HepG2 (cell line): ENCODE results near the gene BTBD6. TPM values are rescaled to one million over a fixed set of nuclear protein-coding genes. Genes with fewer than 3 reads are reported as not detected.

ENCODE experiments used
- AKAP8 ChIP-seq: sonication (generic); formaldehyde crosslinking; IDR thresholded peaks from 2 replicates; pipeline ENCODE4 v1.5.1; 2020; ENCODE audit warnings: mild to moderate bottlenecking, missing genetic modification reagents
- ARNTL ChIP-seq: sonication (generic); formaldehyde crosslinking; IDR thresholded peaks from 2 replicates; pipeline ENCODE4 v1.4.0; 2020; ENCODE audit warnings: mild to moderate bottlenecking, missing genetic modification reagents
- ESRRA ChIP-seq: sonication (generic); formaldehyde crosslinking; IDR thresholded peaks from 2 replicates; pipeline ENCODE4 v1.5.1; 2020; ENCODE audit warnings: mild to moderate bottlenecking, low read depth, missing genetic modification reagents
- HNRNPL ChIP-seq: fragments of 200-400 bp; formaldehyde crosslinking; IDR thresholded peaks from 2 replicates; pipeline ENCODE4 v1.6.1; 2017; ENCODE audit warnings: mild to moderate bottlenecking, low read depth, low read length
- HNRNPLL ChIP-seq: fragments of 200-400 bp; formaldehyde crosslinking; IDR thresholded peaks from 2 replicates; pipeline ENCODE4 v1.6.1; 2017; ENCODE audit warnings: mild to moderate bottlenecking, low read depth, low read length; ENCODE audit not compliant: poor library complexity, severe bottlenecking
- ISL2 ChIP-seq: sonication (generic); formaldehyde crosslinking; IDR thresholded peaks from 2 replicates; pipeline ENCODE4 v1.5.0; 2020; ENCODE audit warnings: missing genetic modification reagents
- MAFF ChIP-seq: IDR thresholded peaks from 2 replicates; pipeline ENCODE4 v1.6.1; 2011; ENCODE audit warnings: low read depth, low read length, improper control_type of control experiment
- RAD51 ChIP-seq: fragments of 450-650 bp; IDR thresholded peaks from 2 replicates; pipeline ENCODE4 v1.6.1; 2016; ENCODE audit warnings: borderline replicate concordance
- RBM39 ChIP-seq: fragments of 200-400 bp; formaldehyde crosslinking; IDR thresholded peaks from one replicate; pipeline ENCODE4 v1.6.1; 2018; ENCODE audit warnings: antibody characterized with exemption, mild to moderate bottlenecking, low read depth, low read length; ENCODE audit not compliant: poor library complexity, severe bottlenecking
- TGIF2 ChIP-seq: IDR thresholded peaks from 2 replicates; pipeline ENCODE4 v1.6.1; 2016; ENCODE audit warnings: control low read depth, missing compliant biosample characterization
- ZNF383 ChIP-seq: sonication (generic); formaldehyde crosslinking; IDR thresholded peaks from 2 replicates; pipeline ENCODE4 v1.4.0; 2020; ENCODE audit warnings: missing genetic modification reagents, mild to moderate bottlenecking, borderline replicate concordance
- polyA plus RNA-seq, 8 experiments: library from polyadenylated mRNA; depleted of rRNA in 3 of 8; stranded (reverse) in 7 of 8; unstranded in 1 of 8; fragments of >200 nt; fragmentation: Illumina TruSeq in 4 of 8; extraction: Trizol in 4 of 8; gene quantifications; 2 replicates each; pipeline versions ENCODE4 v1.2.1 to v1.2.3, GENCODE V29; 2011 to 2016; ENCODE audit warnings: low read depth in 4 of 8, missing spikeins in 1 of 8, mixed read lengths in 1 of 8; ENCODE audit not compliant: insufficient read depth in 1 of 8
- total RNA-seq, 5 experiments: library from RNA; depleted of rRNA; stranded (reverse); fragments of >200 nt; fragmentation: Illumina TruSeq; extraction: Trizol; gene quantifications; 2 replicates each; pipeline ENCODE4 v1.2.3, GENCODE V29; 2016; ENCODE audit warnings: low read depth in 1 of 5
- TF ChIP-seq, protein P1 (sequence below): sonication (generic); formaldehyde crosslinking; IDR thresholded peaks from 2 replicates; pipeline ENCODE4 v1.4.0; 2020; ENCODE audit warnings: missing genetic modification reagents, borderline replicate concordance
- TF ChIP-seq, protein P2 (sequence below): IDR thresholded peaks from 2 replicates; pipeline ENCODE4 v1.6.1; 2016; ENCODE audit warnings: low read depth, missing genetic modification reagents, missing compliant biosample characterization
- TF ChIP-seq, protein P3 (sequence below): fragments of 450-650 bp; IDR thresholded peaks from 2 replicates; pipeline ENCODE4 v1.6.1; 2016
- TF ChIP-seq, protein P4 (sequence below): sonication (generic); formaldehyde crosslinking; IDR thresholded peaks from 2 replicates; pipeline ENCODE4 v1.9.0; 2022; ENCODE audit warnings: low read depth, missing genetic modification reagents

Gene BTBD6
- total and polyA plus RNA-seq, 2 of the 13 experiments (the other 11 are each of a cell fraction or from before 2014, with no cell fraction given) = not detected

DNA sequence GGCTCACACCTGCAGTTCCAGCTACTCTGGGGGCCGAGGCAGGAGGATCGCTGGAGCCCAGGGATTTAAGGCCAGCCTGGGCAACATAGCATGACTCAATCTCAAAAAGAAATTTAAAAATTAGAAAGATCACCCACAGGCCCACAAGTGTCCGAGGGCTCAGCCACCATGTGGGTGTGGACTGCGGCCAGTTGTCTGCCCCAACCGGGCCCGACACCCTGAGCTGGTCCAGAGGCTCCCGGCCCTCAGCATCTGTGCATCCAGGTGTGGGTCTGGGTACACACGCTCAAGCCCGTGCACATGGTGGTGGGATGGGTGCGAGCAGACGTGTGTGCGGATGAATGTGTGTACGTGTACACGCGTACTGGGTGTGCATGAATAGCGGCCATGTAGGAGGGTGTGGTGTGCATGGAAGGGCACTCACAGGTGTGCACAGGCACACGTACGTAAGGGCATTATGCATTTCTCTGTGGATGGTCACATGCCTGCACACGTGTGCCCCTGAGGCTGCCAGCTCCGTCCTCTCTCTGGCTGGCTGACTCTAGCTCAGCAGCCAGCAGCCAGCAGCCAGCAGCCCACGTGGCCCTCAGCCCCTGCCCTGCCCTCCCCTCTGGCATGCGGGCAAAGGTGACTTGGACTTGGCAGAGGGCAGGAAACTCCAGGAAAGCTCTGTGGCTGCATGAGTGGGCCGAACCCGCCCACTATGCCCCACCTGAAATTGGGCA, 44.0 kb upstream of the BTBD6 start (continued):
- TF ChIP-seq, protein P1, sequence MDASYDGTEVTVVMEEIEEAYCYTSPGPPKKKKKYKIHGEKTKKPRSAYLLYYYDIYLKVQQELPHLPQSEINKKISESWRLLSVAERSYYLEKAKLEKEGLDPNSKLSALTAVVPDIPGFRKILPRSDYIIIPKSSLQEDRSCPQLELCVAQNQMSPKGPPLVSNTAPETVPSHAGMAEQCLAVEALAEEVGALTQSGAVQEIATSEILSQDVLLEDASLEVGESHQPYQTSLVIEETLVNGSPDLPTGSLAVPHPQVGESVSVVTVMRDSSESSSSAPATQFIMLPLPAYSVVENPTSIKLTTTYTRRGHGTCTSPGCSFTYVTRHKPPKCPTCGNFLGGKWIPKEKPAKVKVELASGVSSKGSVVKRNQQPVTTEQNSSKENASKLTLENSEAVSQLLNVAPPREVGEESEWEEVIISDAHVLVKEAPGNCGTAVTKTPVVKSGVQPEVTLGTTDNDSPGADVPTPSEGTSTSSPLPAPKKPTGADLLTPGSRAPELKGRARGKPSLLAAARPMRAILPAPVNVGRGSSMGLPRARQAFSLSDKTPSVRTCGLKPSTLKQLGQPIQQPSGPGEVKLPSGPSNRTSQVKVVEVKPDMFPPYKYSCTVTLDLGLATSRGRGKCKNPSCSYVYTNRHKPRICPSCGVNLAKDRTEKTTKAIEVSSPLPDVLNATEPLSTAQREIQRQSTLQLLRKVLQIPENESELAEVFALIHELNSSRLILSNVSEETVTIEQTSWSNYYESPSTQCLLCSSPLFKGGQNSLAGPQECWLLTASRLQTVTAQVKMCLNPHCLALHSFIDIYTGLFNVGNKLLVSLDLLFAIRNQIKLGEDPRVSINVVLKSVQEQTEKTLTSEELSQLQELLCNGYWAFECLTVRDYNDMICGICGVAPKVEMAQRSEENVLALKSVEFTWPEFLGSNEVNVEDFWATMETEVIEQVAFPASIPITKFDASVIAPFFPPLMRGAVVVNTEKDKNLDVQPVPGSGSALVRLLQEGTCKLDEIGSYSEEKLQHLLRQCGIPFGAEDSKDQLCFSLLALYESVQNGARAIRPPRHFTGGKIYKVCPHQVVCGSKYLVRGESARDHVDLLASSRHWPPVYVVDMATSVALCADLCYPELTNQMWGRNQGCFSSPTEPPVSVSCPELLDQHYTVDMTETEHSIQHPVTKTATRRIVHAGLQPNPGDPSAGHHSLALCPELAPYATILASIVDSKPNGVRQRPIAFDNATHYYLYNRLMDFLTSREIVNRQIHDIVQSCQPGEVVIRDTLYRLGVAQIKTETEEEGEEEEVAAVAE (CRISPR knock-in tag) = no peak
- TF ChIP-seq, protein P2, sequence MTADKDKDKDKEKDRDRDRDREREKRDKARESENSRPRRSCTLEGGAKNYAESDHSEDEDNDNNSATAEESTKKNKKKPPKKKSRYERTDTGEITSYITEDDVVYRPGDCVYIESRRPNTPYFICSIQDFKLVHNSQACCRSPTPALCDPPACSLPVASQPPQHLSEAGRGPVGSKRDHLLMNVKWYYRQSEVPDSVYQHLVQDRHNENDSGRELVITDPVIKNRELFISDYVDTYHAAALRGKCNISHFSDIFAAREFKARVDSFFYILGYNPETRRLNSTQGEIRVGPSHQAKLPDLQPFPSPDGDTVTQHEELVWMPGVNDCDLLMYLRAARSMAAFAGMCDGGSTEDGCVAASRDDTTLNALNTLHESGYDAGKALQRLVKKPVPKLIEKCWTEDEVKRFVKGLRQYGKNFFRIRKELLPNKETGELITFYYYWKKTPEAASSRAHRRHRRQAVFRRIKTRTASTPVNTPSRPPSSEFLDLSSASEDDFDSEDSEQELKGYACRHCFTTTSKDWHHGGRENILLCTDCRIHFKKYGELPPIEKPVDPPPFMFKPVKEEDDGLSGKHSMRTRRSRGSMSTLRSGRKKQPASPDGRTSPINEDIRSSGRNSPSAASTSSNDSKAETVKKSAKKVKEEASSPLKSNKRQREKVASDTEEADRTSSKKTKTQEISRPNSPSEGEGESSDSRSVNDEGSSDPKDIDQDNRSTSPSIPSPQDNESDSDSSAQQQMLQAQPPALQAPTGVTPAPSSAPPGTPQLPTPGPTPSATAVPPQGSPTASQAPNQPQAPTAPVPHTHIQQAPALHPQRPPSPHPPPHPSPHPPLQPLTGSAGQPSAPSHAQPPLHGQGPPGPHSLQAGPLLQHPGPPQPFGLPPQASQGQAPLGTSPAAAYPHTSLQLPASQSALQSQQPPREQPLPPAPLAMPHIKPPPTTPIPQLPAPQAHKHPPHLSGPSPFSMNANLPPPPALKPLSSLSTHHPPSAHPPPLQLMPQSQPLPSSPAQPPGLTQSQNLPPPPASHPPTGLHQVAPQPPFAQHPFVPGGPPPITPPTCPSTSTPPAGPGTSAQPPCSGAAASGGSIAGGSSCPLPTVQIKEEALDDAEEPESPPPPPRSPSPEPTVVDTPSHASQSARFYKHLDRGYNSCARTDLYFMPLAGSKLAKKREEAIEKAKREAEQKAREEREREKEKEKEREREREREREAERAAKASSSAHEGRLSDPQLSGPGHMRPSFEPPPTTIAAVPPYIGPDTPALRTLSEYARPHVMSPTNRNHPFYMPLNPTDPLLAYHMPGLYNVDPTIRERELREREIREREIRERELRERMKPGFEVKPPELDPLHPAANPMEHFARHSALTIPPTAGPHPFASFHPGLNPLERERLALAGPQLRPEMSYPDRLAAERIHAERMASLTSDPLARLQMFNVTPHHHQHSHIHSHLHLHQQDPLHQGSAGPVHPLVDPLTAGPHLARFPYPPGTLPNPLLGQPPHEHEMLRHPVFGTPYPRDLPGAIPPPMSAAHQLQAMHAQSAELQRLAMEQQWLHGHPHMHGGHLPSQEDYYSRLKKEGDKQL = no peak
- TF ChIP-seq AKAP8 (CRISPR knock-in tag) (peak; percentile 65), RBM39 (no peak), RAD51 (peak; percentile 32; the same call in 1 of the 2 replicates), ZNF383 (CRISPR knock-in tag) (no peak), HNRNPL (peak; percentile 78), MAFF (no peak), ARNTL (CRISPR knock-in tag) (peak; percentile 71), ESRRA (no peak), HNRNPLL (no peak), TGIF2 (CRISPR knock-in tag) (no peak), ISL2 (CRISPR knock-in tag) (no peak)
- TF ChIP-seq, protein P3, sequence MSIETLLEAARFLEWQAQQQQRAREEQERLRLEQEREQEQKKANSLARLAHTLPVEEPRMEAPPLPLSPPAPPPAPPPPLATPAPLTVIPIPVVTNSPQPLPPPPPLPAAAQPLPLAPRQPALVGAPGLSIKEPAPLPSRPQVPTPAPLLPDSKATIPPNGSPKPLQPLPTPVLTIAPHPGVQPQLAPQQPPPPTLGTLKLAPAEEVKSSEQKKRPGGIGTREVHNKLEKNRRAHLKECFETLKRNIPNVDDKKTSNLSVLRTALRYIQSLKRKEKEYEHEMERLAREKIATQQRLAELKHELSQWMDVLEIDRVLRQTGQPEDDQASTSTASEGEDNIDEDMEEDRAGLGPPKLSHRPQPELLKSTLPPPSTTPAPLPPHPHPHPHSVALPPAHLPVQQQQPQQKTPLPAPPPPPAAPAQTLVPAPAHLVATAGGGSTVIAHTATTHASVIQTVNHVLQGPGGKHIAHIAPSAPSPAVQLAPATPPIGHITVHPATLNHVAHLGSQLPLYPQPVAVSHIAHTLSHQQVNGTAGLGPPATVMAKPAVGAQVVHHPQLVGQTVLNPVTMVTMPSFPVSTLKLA = peak; percentile 67
- TF ChIP-seq, protein P4, sequence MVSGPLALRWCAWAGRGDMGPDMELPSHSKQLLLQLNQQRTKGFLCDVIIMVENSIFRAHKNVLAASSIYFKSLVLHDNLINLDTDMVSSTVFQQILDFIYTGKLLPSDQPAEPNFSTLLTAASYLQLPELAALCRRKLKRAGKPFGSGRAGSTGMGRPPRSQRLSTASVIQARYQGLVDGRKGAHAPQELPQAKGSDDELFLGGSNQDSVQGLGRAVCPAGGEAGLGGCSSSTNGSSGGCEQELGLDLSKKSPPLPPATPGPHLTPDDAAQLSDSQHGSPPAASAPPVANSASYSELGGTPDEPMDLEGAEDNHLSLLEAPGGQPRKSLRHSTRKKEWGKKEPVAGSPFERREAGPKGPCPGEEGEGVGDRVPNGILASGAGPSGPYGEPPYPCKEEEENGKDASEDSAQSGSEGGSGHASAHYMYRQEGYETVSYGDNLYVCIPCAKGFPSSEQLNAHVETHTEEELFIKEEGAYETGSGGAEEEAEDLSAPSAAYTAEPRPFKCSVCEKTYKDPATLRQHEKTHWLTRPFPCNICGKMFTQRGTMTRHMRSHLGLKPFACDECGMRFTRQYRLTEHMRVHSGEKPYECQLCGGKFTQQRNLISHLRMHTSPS (CRISPR knock-in tag) = peak; percentile 94; the same call in 1 of the 2 replicates
